Brain microvascular endothelial cell (primary cell): Measurements from ENCODE around the gene COL13A1.

Experiments
- DNase-seq: peaks from one replicate; pipeline ENCODE4 v3.0.0-alpha.2; 2020
- H3K27ac ChIP-seq: fragments of 250-450 bp; sonication (Bioruptor Pico); 2 replicates; pipeline ENCODE4 v1.5.1; 2020; ENCODE audit warnings: mild to moderate bottlenecking, moderate library complexity
- H3K27me3 ChIP-seq: fragments of 250-450 bp; sonication (Bioruptor Pico); replicated peaks from 2 replicates; pipeline ENCODE4 v1.5.1; 2020; ENCODE audit warnings: mild to moderate bottlenecking
- H3K36me3 ChIP-seq: fragments of 250-450 bp; sonication (Bioruptor Pico); replicated peaks from 2 replicates; pipeline ENCODE4 v1.5.1; 2020; ENCODE audit warnings: mild to moderate bottlenecking
- H3K4me3 ChIP-seq: 2 replicates; pipeline ENCODE4 v1.5.1; 2011; ENCODE audit warnings: low read depth, mild to moderate bottlenecking, control low read depth, low read length, moderate library complexity
- CTCF ChIP-seq: IDR thresholded peaks from 2 replicates; pipeline ENCODE4 v1.5.1; 2011; ENCODE audit warnings: low read depth, mild to moderate bottlenecking, moderate library complexity, low read length, control low read depth, inconsistent platforms; ENCODE audit errors: missing control alignments
- in situ Hi-C: cut with HindIII; loops from 2 replicates; pipeline ENCODE4 v1.10.0; 2017; ENCODE audit warnings: low sequenced_read_pairs, low pct_ligation_motif_present

Gene COL13A1

GRCh38 chr10:69974551-69975155, 172.9 kb downstream of the COL13A1 start:
- no peak for TF ChIP-seq CTCF
- H3K4me3 ChIP-seq, result no peak overlapping the region
- peak overlapping the region; percentile 20 for H3K27ac ChIP-seq
- no peaks in the 10 kb centered on the region for H3K36me3 ChIP-seq
- peak; percentile 70 for DNase-seq
- in situ Hi-C loops, result no loop called here
- no peaks in the 10 kb centered on the region for H3K27me3 ChIP-seq

GRCh38 chr10:69976795-69977546, 175.3 kb downstream of the COL13A1 start:
- H3K27me3 ChIP-seq, result no peaks in the 10 kb centered on the region
- no peak for TF ChIP-seq CTCF
- H3K4me3 ChIP-seq, result no peak overlapping the region
- no peaks in the 10 kb centered on the region for H3K36me3 ChIP-seq
- H3K27ac ChIP-seq, result no peak overlapping the region
- no peak for DNase-seq
- in situ Hi-C loops, result no loop called here

- DNase-seq, result no peak
- Histone ChIP-seq H3K27ac (no peak overlapping the region), H3K27me3 (no peaks in the 10 kb centered on the region), H3K4me3 (no peak overlapping the region), H3K36me3 (no peaks in the 10 kb centered on the region)
- in situ Hi-C loops, result no loop called here
- TF ChIP-seq CTCF, result no peak
Measured at GRCh38 chr10:69979174-69979573, 177.5 kb downstream of the COL13A1 start.

GRCh38 chr10:69980672-69981071, 179.0 kb downstream of the COL13A1 start:
- no peaks in the 10 kb centered on the region for H3K36me3 ChIP-seq
- TF ChIP-seq CTCF, result no peak
- no peak overlapping the region for H3K4me3 ChIP-seq
- H3K27me3 ChIP-seq, result no peaks in the 10 kb centered on the region
- H3K27ac ChIP-seq, result no peak overlapping the region
- in situ Hi-C loops, result no loop called here
- no peak for DNase-seq

GRCh38 chr10:69988094-69988493, 186.4 kb downstream of the COL13A1 start:
- no peaks in the 10 kb centered on the region for H3K27me3 ChIP-seq
- no peak for TF ChIP-seq CTCF
- in situ Hi-C loops, result no loop called here
- no peaks in the 10 kb centered on the region for H3K36me3 ChIP-seq
- DNase-seq, result no peak
- H3K4me3 ChIP-seq, result no peak overlapping the region
- no peak overlapping the region for H3K27ac ChIP-seq

- Histone ChIP-seq H3K27me3 (peaks cover 5% of the 10 kb centered on the region), H3K27ac (no peak overlapping the region), H3K36me3 (no peaks in the 10 kb centered on the region), H3K4me3 (no peak overlapping the region)
- in situ Hi-C loops, result no loop called here
- DNase-seq, result no peak
- TF ChIP-seq CTCF, result no peak
Measured at GRCh38 chr10:69991151-69991550, 189.4 kb downstream of the COL13A1 start.
